ENCODE results near the gene VENTX.
A peak's percentile ranks its signal among the peaks of the same experiment; 100 is the strongest.
"Not testable (repeated sequence)": the region's sequence is repeated elsewhere in the genome, so short reads cannot be mapped to it uniquely, and the experiment has no call there.

Gene VENTX

DNA sequence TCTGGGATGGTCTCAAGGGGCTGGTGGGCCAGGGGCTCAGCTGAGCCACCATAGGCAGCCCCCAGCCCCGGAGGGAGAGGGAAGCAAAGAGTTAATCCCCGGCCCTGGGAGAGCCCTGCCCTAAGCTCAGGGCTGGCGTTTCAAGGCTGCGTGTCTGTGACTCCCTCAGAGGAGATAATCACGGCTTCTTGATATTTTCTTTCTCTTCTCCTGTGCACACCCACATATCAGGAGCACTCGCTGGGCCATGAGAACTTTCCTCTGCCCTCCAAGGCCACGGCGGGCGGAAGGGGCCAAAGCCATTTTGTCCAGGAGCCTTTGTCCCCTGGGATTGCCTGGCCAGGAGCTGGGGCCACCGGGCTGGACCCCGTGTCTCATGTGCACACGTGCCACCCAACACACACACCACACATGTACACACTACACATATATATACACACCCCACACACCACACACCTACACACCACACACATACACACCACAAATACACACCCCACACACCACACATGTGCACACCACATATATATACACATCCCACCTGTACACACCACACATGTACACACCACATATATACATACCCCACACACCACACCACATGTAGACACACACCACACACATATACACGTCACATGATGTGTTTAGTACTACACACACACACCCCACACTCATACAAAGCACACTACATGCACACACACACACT, 16.9 kb downstream of the VENTX start:
- no peak for DNase-seq (ENCODE audit: low read depth)

DNA sequence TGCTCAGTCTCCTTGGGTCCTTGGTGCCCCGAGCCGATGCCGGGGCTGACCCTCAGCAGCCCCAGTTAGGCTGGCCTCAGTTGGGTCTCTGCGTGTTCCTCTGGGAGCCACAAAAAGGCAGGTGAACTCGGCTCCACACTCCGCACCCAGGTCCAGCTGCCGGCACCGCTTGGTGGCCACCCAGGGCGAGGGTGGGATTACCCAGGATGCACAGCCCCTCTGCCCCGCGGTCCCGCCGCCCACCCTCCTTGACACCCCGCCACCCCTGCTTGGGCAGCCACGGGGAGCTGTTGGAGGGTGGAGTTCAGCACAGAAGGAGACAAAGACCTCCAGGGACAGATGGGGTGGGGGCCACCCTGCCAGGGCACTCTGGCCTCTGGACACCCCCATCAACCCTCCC, 17.7 kb downstream of the VENTX start:
- no peak for DNase-seq (ENCODE audit: low read depth)

DNA sequence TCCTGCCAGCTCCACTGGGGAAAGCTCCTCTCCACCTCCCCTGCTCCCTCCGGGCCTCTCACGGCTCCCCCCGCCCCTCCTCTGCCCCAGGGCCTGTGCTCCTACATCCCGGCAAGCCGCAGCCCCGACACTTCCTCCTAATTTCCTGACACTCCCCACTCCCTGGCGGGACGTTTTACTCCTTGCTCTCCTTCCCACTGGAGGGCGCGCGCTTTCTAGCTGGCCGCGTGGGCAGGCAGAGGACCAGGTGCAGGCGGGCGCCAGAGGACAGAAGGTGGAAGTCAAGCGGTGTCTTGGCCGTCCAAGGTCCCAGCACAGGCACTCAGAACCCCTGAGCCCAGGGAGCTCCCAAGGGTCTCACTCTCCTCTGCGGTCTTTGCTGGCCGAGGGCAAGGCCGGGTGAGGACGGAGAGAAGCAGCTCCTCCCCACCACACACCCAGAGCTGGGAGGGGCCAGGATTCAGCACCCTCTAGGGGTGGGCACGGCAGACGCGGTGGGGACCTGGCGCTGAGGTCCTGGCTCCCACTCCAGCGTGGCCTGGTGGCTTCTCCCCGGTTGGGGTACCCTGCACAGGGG, 19.9 kb downstream of the VENTX start:
- DNase-seq (ENCODE audit: low read depth): no peak

DNA sequence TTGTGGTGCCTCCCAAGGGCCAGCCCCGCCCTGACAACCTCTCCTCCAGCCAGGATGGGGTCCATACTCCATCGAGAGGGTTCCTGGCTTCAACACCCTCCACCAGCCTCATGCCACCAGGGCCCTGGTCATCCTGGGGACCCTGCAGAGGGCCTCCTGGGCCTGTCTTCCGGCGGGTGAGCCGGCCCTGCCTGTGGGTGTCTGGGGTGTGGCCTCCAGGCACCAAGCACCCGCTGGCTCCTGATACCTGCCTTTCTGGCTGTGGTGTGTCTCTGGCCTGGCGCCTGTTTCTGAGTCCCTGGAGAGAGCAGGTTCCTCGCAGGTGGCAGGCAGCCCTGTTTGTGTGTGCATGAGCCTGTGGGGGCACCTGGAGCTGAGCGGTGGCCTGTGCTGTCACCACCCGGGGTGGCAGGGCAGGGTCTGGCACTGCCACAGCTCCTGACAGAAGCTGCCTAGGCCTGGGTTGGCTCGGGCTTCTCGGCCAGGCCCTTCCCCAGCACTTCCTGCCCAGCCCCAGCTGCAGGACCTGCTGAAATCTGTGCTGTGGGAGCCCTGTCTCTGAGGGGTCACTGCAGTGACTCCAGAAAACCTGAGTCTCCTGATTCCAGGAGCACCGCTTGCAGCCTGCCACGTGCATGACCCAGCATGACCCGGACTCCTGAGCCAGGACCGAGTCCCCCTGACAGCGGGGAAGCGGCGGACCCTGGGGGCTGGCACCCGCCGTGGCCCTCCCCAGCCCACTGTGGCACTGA, 20.6 kb downstream of the VENTX start:
- no peak for DNase-seq (ENCODE audit: low read depth)

DNA sequence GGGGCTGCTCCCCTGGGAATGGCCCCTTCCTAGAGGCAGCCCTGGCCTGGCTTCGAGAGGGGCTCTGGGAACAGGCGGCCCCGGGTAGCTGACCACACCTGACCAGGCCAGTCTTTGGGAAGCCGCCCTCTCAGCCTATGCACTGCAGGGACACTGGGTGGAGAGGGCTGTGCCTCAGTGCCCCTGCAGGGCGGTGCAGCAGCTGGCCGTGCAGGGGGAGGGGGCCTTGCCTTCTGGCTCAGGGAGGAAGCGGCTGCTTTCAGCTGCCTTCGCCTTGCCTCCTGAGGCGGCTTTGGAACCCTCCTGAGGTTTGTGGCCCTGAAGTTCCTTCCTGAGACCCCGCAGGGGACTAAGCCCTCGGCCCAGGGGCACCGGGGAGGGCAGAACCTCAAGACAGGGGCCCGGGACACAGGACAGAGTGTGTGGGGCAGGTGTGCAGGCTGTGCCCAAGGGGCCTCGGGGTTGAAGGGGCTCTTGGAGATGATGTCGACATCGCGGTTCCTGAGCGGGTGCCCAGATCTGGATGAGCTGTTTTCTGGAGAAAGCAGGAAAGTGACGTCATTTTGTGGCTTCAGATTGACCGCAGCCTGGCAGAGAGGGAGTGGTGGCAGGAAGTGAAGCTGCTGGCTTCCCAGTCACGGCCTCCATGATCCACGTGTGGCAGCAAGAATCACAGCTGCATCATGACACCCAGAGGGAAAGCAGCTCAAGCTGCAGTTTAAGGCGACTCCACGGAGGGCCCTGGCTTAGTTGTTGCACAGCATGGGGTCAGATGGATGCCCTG, 21.4 kb downstream of the VENTX start:
- DNase-seq (ENCODE audit: low read depth): peak; percentile 83

DNA sequence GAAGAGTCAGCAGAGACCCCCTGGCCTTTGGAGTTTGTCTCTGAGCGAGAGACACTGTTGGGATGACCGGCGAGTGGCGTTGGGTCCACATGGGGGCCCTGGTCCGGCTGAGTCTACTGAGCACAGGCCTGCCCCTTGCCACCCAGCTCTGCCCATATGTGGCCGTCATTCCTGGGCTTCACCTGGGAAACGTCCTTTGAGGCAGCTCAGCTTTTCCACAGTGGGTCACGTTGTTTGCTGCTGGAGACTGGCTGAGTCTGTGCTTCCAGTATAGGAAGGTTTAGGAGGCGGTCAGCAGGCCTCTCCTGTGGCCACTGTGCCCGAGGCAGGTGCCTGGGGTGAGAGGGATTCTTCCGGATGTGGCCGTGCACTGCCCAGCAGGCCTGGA, 21.9 kb downstream of the VENTX start:
- no peak for DNase-seq (ENCODE audit: low read depth)

DNA sequence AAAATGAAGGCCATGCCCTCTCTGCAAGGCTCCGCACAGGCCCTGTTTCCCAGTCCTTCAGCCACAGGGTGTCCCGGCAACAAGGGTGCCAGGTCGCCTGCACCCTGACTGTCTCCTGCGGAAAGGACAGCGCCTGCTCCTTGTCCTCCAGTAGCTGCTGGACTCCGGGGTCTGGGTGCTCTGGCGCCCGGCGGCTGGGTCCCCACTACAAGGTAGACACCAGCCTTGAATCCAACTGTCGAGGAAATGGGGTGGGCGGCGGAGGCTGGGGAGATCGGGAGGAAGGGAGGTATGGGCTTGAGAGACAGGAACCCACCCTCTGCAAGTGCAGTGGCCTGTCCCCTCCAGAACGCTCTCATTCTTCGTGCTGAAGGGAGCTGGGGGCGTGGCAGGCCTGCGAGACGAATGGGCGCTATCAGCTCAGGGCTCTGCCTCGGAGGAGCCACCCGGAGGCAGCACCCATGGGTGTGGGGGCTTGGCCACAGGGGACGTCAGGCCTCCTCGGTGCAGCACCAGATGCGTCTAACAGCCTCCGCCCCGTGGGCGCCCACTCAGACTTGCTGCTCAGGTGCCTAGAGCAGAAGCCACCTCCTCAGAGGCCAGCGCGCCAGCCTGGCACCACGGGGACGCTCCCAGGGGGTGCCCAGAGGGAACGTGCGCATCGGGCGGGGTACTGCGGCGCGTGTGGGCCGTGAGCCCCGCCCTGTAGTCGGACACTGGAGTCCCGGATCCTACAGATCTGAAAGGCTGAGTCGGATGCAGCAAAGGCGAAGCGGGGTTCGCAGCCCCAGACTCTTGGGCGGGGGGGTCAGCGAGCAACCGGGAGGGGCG, 23.5 kb downstream of the VENTX start:
- no peak for DNase-seq (ENCODE audit: low read depth)

DNA sequence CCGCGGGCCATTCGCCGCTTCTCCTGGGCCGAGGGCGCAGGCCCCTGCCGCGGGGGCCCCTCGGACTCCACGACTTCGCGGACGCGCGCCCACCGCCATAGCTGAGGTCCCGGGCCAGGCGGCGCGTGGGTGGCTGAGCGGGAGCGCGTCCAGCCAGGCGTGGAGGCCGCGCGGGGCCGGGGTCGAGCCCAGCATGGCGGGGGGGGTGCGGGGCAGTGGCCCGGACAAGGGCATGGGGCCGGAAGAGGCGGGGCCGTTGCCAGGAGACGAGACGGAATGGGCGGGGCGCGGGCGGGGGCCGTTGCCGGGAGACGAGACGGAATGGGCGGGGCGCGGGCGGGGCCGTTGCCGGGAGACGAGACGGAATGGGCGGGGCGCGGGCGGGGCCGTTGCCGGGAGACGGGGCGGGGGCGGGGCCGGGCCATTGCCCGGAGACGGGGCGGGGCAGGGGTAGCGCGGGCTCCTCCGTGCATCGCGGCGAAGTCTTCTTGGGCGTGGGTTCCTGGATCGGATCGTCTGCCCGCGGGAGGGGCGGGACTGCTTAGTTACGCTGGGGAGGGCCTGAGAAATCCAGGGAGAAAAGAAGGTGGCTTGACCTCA, 24.2 kb downstream of the VENTX start:
- DNase-seq (ENCODE audit: low read depth): no peak

DNA sequence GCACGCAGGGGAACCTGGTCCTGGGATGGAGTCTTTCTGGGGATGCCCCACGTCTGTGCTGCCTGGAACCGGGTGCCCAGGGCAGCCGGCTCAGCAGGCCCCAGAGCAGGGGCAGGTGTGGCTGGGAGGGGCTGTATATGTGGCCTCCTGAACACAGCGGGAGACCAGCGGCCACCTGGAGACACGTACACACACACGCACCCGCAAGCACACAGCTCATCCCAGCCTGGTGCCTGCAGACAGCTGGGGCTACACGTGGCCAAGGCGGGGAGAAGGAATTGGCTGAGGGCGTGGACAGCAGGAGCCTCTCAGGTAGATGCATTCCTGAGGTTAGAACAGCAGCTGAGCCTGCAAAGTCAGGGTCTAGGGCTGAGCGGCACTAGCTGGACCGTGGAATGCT, 25.0 kb downstream of the VENTX start:
- no peak for DNase-seq (ENCODE audit: low read depth)

DNA sequence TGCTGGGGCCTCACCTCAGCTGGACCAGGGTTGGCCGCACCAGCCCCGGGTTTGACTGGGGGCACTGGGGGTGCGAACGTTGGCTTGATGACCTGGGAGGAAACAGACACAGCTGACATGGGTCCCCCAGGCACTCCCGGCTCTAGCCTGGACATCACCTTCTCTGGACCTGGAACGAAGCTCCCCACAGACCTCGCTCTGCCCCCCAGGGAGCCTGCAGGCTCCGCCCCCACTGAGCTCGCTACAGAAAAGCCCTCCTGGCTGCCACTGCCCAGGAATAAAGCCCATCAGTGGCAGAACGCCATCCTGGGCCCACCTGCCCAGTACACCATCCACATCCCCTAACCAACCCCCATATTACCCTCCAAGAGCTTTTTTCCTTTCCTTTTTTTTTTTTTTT, 26.0 kb downstream of the VENTX start:
- no peak for DNase-seq (ENCODE audit: low read depth)

DNA sequence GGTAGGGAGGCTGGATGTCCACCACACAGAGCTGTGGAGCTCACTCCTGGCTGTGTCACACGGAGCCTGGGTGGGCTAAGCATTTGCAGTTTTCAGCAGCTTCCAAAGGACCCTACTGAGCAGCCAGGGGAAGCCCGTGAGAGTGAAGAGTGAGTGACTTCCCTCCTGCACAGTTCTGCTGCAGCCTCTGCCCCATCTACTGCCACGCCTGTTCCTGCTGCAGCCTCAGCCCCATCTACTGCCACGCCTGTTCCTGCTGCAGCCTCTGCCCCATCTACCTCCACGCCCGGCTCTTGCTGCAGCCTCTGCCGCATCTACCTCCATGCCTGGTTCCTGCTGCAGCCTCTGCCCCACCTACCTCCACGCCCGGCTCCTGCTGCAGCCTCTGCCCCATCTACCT, 26.8 kb downstream of the VENTX start:
- no peak for DNase-seq (ENCODE audit: low read depth)

DNA sequence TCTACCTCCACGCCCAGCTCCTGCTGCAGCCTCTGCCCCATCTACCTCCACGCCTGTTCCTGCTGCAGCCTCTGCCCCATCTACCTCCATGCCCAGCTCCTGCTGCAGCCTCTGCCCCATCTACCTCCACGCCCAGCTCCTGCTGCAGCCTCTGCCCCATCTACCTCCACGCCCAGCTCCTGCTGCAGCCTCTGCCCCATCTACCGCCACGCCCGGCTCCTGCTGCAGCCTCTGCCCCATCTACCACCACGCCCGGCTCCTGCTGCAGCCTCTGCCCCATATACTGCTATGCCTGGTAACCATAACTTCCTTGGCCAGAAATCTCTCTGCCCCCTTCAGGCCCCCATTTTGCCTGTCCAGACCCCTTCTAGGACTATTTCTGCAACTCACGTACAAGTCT, 27.4 kb downstream of the VENTX start:
- DNase-seq (ENCODE audit: low read depth): not testable (repeated sequence)

DNA sequence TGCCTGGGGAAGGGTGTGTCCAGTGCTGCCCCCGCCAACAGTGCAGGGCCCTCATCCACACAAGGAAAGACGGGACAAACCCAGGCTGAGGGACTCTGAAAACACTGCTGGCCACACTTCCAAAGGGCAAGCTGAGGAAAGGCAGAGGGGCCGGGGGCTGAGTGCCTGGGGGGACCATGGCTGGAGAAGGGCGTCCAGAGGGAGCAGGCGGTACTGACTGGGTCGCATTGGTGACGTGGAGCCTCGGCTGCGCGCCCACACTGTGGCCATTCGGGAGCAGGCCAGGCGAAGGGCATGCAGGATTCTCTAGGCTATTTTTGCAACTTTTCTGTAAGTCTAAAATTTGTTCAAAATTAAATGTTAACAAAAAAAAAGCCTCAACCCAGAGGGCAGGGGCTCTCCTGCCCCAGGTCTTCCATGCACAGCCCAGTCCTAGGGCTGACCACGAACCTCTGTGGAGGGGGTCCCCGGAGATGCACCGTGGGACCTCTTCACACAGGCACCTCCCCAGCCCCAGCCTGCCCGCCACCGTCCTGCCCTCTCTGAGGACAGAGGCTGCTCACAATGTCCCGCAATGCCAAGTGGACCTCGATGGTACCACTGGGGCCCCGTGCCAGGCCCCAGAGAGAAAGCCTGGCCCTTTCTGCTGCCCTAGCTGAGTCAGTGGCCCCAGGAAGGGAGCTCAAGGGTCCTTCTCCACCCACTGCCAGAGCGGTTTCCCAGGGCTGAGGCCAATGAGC, 28.6 kb downstream of the VENTX start:
- no peak for DNase-seq (ENCODE audit: low read depth)

DNA sequence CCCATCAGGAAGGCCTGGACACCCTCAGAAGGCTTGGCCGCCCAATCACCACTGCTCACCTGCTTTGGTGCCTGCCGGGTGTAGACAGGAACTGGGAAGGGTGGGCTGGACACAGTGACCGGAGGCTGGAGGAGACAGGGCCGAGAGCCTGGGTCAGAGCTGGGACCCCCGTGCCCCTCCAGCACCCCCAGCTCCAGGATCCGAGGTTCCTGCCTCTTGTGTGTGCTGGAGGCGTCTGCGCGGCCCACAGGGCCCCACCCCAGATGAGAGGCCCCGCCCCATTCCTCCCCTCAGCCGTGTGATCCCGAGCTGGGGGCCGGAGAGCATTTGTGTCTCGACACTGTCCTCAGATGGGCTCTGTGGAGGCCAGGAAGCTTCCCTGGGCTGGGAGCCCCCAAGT, 29.6 kb downstream of the VENTX start:
- DNase-seq (ENCODE audit: low read depth): no peak

DNA sequence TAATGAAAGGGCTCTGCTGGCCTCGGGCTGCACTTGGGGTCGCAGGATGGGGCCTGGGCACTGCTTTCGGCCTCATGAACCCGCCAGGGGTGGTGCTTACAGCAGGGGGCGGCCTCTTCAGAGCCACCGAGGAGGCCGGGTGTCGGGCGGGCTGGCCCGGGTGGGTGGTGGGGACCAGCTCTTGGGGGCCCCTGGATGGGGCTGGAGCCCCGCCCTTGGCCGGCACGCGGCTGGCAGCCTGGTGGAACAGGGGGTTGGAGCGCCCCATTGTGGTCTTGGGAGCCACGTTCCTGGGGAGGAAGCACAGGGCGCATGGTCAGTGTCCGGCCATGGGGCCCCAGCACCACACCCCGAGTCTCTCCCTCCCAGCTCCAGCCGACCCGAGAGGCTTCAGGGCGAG, 30.2 kb downstream of the VENTX start:
- DNase-seq (ENCODE audit: low read depth): no peak

DNA sequence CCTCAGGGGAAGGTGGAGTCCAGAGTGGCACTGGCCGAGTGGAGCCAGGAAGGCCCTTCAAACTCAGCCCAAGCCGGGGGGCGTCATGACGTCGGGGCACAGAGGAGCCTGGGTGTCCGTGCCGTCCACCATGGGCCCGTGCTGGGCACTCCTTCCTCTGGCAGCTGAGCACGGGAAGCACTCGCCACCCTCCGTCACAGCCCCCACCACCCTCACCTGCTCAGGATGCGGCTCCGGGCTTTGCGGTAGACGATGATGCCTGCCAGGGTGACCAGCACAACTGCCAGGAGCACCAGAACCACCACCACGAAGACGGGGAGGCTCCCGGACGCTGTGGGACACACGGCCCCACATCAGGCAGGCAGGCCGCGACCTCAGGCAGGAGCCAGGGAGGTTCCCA, 30.9 kb downstream of the VENTX start:
- DNase-seq (ENCODE audit: low read depth): no peak

DNA sequence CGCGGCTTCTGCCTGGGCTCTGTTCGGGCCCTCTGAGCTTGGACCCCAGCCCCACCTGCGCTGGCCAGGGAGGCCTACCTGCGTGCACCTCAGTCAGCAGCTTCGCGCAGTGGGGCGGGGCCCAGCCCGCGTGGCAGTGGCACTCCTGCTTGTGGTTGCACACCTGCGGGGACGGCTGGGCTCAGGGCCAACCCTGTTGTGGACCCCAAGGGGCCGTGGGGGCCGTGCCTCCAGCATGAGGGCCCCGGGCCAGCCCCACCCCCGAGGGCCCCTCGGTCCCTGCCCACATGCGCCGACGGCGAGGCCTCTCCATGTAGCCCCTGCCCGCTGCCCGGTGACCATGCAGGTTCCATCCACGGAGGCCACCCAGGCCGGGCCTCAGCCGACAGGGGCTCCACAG, 31.7 kb downstream of the VENTX start:
- DNase-seq (ENCODE audit: low read depth): no peak

DNA sequence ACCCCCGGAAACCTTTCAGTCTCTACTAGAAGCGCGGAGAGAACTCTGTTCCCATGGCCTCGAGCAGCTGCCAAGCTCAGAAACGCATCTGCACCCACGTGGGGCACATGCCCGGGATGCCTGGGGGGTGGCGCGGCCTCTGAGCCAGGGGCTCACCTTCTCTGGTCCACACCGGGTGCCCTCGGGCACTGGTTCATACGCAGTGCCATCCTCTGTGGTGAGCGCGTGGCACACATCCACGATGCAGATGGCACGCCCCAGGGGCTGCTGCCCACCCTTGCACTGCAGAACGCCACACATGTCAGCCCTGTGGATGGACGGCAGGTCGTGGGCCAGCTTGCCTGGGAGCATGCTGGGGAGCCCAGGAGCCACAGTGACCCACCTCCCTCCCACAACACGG, 32.5 kb downstream of the VENTX start:
- no peak for DNase-seq (ENCODE audit: low read depth)

DNA sequence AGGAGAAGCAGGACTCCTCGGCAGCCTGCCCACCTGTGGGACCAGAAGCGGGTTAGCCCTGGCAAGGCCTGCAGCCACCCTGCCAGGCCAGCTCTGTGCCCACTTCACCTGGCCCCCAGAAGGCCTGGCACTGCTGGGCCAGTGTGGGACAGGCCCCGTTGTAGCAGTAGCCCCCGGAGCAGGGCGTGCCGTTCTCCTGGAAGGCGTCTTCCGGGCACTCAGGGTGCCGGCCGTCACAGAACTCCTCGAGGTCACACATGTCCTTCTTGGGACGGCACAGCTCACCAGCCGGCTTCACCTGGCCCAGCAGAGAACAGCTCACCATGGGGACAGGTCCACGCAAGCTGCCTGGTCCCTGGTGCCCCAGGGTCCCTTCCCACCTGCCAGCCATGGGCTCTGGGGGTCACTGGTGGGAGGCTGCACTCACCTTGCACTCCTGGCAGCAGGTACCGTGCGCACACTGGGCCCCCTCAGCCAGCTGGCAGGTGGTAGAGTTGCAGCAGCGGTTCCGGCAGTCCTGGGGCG, 33.2 kb downstream of the VENTX start:
- no peak for DNase-seq (ENCODE audit: low read depth)

DNA sequence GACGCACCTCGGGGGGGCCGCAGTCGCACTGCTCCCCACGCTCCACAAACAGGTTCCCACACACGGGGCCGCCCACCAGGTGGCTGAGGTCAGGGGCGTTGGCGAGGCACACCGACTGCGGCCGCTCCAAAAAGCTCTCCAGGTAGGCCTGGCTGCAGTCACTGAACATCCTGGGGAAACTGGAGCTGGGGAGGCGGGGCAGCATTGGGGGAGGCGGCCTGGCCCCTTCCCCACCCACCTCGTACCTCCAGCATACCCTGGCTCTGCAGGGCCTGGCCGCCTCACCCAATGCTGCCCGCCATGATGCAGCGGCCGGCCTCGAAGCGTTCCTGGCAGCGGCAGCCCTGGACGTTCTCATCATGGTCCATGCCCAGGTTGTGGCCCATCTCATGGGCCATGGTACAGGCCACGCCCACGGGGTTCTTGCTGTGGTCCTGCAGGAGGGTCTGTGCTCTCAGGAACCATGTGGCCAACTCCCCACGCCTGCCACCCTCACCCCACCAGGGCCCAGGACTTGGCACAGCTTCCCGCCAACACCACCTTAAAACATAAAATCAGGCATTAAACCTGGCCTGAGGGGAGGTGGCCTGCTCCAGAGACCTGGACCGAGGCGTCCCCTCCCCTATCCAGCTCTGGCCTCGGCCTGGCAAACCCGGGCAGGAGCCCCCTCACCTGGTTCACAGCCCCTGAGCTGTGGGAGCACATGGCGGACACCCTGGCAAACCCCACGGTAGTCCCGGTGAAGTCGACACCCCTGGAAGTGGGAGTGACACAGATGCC, 34.1 kb downstream of the VENTX start:
- no peak for DNase-seq (ENCODE audit: low read depth)

Data from CMK (cell line).